Ovary (tissue), 3 donors: Measurements from ENCODE around the gene PTPN13.

Experiments used
- CTCF ChIP-seq, 3 donors: fragments of 450-650 bp in 2 of 3; fragments of 200-600 bp in 1 of 3; IDR thresholded peaks; one replicate each; pipeline versions ENCODE4 v1.5.1 to v1.8.0; 2016 to 2022; ENCODE audit warnings: antibody characterized with exemption in 3 of 3, mild to moderate bottlenecking in 1 of 3
- POLR2A ChIP-seq: fragments of 450-650 bp; IDR thresholded peaks from one replicate; pipeline ENCODE4 v1.6.1; 2017; ENCODE audit warnings: antibody characterized with exemption, mild to moderate bottlenecking, moderate library complexity
- donor health status: DM: no; HTN: no; CAD: no.

DNA sequence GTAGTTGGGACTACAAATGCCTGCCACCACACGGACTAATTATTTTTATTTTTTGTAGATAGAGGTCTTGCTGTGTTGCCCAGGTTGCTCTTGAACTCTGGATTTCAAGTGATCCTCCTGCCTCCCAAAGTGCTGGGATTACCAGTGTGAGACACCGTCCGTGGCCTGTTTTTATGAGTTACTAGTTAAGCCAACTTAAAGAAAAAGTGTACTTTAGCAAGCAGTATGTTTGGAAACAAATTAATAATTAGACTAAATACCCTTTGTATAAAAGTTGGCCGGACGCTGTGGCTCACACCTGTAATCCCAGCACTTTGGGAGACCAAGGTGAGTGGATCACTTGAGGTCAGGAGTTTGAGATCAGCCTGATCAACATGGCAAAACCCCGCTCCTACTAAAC, 14.2 kb upstream of the PTPN13 start:
- TF ChIP-seq CTCF (IDR thresholded peaks at IDR 0.05) (no peak), POLR2A (no peak)
